ENCODE results near the gene CRYGN.

CRYGN gene

DNA sequence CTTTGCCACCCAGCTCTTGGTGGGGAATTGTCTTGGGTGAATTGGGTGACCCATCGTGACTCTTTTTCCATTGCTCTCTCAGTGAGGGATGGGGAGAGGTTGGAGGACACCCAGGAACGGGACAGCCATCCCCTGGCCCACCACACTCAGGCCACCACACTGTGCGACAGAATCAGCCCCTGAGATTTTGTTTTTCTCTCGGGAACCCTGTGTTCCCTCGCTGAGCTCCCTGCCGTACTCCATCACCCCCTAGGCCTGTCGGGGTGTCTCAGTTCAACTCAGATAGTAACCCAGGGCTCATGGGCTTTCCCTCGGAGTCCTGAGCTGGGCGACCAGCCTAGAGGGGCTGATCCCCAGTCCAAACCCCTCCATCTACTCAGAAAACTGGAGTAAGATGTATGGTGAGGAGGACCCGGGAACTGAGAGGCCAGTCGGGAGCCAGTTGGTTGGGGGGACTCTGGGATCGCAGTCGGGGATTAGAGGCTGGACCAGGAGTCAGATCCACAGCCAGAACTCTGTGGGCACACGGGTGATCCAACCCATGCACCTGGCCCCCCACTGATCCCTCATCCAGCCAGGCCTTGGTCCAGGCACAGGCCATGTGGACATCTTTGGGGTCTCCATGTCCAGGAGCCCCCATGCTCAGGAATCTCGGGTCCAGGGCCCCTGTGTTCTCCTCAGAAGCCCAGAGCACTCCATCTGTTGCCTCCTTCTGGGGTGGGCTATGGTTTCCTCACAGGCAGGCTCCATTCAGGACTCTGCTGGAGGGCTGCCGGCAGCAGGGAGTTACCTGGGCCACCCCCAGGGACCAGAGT, 9.3 kb downstream of the CRYGN start:
- TF ChIP-seq, protein P1, sequence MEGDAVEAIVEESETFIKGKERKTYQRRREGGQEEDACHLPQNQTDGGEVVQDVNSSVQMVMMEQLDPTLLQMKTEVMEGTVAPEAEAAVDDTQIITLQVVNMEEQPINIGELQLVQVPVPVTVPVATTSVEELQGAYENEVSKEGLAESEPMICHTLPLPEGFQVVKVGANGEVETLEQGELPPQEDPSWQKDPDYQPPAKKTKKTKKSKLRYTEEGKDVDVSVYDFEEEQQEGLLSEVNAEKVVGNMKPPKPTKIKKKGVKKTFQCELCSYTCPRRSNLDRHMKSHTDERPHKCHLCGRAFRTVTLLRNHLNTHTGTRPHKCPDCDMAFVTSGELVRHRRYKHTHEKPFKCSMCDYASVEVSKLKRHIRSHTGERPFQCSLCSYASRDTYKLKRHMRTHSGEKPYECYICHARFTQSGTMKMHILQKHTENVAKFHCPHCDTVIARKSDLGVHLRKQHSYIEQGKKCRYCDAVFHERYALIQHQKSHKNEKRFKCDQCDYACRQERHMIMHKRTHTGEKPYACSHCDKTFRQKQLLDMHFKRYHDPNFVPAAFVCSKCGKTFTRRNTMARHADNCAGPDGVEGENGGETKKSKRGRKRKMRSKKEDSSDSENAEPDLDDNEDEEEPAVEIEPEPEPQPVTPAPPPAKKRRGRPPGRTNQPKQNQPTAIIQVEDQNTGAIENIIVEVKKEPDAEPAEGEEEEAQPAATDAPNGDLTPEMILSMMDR (IDR thresholded peaks at IDR 0.05; ENCODE audit: borderline replicate concordance, insufficient read depth, low read depth, low read length): no peak
- no peak overlapping the region for H3K4me3 ChIP-seq (ENCODE audit: low read depth, low read length)

DNA sequence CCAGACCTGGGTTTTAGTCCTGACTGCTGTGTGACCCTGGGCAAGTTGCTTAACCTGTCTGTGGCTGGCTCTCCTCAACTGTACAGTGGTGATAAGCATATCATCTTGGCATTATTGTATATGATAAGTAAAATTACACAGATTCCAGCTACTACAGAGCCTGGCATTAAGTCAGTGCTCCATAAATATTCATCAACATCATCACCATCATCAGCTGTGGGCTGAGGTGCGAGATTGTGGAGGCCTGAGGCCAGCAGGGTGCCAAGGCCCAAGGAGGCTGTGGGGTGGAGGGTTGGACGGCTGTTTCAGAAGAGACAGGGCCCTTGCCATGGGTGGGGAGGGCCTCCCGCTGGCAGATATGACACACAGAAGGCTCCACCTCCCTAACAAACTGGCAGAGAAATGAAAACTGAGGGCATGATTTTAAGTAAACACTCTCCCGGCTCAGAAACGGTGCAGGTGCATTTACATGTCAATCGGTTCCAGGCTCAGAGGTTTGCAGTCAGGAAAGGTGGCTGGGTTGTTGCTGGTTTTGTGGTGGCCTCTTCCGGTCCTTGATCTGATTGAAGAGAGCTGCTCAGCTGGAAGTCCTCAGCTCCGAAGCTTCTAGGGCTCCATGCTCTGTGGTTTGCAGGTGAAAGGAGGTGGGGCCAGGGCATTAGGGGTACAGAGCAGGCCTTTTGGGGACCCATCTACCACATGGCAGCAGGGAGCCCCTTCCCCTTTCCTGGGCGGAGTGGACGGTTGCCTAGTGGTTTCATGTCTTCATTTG, 10.2 kb downstream of the CRYGN start:
- TF ChIP-seq, protein P1 (IDR thresholded peaks at IDR 0.05; ENCODE audit: borderline replicate concordance, insufficient read depth, low read depth, low read length): no peak
- no peak overlapping the region for H3K4me3 ChIP-seq (ENCODE audit: low read depth, low read length)

DNA sequence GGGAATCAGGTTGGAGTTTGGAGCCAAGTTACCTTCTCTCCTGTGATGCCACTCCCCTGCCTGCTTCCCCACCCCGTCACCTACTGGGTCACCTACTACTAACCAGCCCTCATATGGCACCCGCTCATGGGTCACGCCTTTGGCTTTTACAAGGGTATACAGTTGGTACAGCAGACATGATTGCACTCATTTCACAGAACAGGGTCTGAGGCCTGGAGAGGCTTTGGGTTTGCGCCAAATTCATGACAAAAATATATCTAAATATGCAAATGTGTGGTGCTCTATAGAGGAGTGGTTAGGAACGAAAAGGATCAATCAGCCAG, 10.7 kb downstream of the CRYGN start:
- TF ChIP-seq, protein P1 (IDR thresholded peaks at IDR 0.05; ENCODE audit: borderline replicate concordance, insufficient read depth, low read depth, low read length): no peak
- H3K4me3 ChIP-seq (ENCODE audit: low read depth, low read length): no peak overlapping the region

DNA sequence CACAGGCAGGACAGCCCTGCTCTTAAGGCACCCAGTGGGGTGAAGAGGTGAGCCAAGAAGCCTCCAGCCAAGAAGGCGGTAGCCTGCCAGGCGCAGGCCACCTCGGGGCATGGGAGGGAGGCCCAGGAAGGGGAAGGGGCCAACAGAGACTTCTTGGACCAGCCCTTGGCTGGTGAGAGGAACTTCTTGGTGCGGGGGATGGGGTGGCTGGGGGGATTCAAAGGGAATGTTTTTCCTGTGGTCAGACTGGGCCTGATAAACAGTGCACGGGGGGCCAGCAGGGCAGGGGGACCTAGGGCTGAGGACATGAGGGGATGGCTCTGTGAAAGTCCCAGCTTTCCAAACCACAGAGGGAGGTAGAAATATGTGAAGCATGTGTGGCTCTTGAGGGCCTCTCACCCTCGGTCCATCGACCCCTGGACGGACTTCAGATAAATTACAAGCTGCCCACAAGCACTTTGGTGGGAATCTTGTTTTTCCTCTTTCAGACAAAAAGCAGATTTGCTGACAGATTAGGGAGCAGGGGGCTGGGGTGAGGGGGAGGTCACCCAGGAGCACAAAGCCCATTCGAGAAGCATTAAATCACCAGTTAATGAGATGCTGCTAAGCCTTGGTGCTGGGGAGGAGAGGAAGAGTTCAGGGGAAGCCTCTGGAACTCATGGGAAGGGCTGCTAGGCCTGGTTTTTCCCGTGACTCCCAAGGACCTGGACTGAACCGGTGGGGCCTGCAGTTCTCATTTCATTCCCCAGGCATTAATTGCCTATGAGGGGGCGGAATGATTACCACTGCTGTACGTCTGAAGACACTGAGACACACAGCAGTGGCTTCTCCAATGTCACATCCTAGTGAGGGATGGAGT, 11.3 kb downstream of the CRYGN start:
- no peak overlapping the region for H3K4me3 ChIP-seq (ENCODE audit: low read depth, low read length)
- TF ChIP-seq, protein P1 (IDR thresholded peaks at IDR 0.05; ENCODE audit: borderline replicate concordance, insufficient read depth, low read depth, low read length): no peak

DNA sequence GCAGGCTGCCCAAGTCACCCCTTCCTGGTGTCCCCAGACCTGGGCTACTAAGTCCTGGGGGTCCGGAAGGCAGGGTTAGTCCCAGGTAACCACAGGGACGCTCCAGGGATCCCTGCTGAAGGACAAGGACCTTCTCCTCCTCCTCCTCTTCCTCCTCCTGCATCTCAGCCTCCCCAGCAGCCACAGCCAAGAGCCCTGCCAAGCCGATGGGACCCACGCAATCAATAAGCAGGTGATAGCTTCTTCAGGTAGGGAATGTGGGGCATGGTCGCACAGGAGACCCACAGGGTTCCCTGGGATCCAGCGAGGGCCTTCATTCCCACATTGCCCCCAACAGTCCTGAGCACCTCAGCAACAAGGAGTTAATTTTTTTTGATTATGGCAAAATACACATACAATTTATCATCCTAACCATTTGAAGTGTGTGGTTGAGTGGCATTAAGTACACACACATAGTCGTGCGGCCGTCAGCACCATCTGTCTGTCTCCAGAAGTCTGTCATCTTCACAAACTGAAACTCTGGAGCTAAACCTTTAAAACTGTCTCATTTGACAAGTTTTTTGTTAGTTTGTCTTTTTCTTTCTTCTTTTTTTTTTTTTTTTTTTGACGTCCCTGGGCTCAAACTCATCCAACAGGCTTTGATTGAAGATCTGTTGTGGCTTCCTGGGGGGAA, 12.1 kb downstream of the CRYGN start:
- TF ChIP-seq, protein P1 (IDR thresholded peaks at IDR 0.05; ENCODE audit: borderline replicate concordance, insufficient read depth, low read depth, low read length): no peak
- H3K4me3 ChIP-seq (ENCODE audit: low read depth, low read length): no peak overlapping the region

DNA sequence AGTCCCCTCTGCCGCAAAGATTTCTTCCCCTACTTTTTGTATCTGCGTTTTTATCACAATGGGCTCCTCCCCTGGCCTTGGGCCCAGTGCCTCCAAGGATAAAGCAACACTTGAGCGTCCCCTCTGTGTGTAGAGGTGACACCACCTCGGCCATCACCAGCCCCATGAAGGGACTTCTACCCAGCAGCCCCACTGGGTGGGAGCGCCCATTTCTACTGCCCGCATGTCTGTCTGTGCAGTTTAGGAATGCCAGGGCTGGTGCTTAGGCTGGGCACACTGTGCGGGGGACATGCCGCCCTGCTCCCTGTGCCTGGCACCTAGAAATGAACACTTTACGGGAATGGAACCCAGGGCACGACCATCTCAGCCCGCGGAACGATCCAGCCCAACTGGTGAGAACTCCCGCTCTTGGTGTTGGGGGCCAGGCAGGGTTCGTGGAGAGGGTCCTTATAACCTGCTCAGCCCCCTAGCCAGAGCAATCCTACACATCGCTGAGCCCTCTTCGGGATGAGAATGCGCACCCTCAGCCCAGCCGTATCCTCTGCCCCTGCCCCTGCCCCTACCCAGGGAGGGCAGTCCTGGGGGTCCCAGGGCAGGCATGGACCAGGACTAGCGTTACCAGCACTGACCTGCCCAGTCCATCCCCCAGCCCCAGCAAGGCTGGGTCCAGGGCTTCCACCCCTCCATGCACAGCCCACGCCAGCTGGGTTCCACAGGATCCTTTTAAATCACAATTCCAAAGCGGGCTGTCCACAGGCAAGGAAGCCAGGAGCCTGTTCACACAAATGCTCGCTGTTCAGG, 12.8 kb downstream of the CRYGN start:
- no peak overlapping the region for H3K4me3 ChIP-seq (ENCODE audit: low read depth, low read length)

More for the DNA sequence above, 12.8 kb downstream of the CRYGN start:
- TF ChIP-seq, protein P1 (IDR thresholded peaks at IDR 0.05; ENCODE audit: borderline replicate concordance, insufficient read depth, low read depth, low read length): no peak
